ENCODE results near the gene NHLH2.

The NHLH2 gene

GRCh38 chr1:115840605-115841460 lies at the start of gene NHLH2:
TSS of gene NHLH2 (minus strand) at chr1:115841126. CDS start at chr1:115838372, 2,754 bp downstream.
- no peak for DNase-seq

- DNase-seq, result no peak
These were observed 49.7 kb upstream of the NHLH2 start for GRCh38 chr1:115890580-115890979.

- no peak for DNase-seq
These were observed 48.0 kb upstream of the NHLH2 start for GRCh38 chr1:115888976-115889375.

GRCh38 chr1:115882913-115883902 lies 42.3 kb upstream of the NHLH2 start:
- DNase-seq, result no peak

- no peak for DNase-seq
These were observed 40.2 kb upstream of the NHLH2 start for GRCh38 chr1:115880981-115881672.

- DNase-seq, result peak in 1 of 2 experiments; percentile 5
These were observed 39.1 kb upstream of the NHLH2 start for GRCh38 chr1:115879977-115880376.

- no peak for DNase-seq
These were observed 36.6 kb upstream of the NHLH2 start for GRCh38 chr1:115877511-115877910.

GRCh38 chr1:115874904-115875303 lies 34.0 kb upstream of the NHLH2 start:
- DNase-seq, result no peak

- DNase-seq, result no peak
These were observed 33.6 kb upstream of the NHLH2 start for GRCh38 chr1:115874497-115874896.

- DNase-seq, result no peak
These were observed 32.3 kb upstream of the NHLH2 start for GRCh38 chr1:115873184-115873583.

GRCh38 chr1:115869064-115869463 lies 28.1 kb upstream of the NHLH2 start:
- DNase-seq, result no peak

GRCh38 chr1:115867216-115867615 lies 26.3 kb upstream of the NHLH2 start:
- no peak for DNase-seq

GRCh38 chr1:115865704-115866380 lies 24.9 kb upstream of the NHLH2 start:
- no peak for DNase-seq

GRCh38 chr1:115862403-115862802 lies 21.5 kb upstream of the NHLH2 start:
- no peak for DNase-seq

GRCh38 chr1:115854005-115854404 lies 13.1 kb upstream of the NHLH2 start:
- DNase-seq, result no peak

GRCh38 chr1:115850937-115851336 lies 10.0 kb upstream of the NHLH2 start:
- DNase-seq, result no peak

GRCh38 chr1:115847787-115848186 lies 6.9 kb upstream of the NHLH2 start:
- DNase-seq, result no peak

- DNase-seq, result no peak
These were observed 2.0 kb upstream of the NHLH2 start for GRCh38 chr1:115842948-115843347.

- no peak for DNase-seq
These were observed 1.2 kb downstream of the NHLH2 start for GRCh38 chr1:115839679-115840237.

GRCh38 chr1:115839029-115839678 lies 1.8 kb downstream of the NHLH2 start:
- no peak for DNase-seq

GRCh38 chr1:115838431-115839028 lies 2.4 kb downstream of the NHLH2 start:
- no peak for DNase-seq
